ENCODE data around the gene NALCN.

DNA sequence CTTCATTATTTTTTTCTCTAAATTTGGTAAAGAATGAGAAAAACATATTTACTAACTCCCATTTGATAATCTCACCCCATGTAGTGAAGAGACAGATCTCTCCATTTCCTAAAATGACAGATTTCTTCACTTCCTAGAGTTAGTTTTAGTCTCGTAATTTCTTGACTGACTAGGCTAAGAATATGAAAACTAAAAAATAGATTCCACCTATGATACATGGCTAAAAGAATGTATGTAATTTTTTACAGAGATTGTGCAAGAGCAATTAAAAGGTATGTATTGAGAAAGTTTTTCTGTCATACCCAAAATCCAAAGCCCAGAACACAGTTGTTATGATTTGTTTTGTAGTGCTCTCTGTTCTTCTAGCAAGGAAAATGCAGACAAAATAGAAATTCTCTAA, 9.5 kb downstream of the NALCN start:
- no peak for TF ChIP-seq GATA2 (IDR thresholded peaks at IDR 0.05; ENCODE audit: low read depth, low read length)
- no peak for TF ChIP-seq GATA3 (IDR thresholded peaks at IDR 0.05; ENCODE audit: low read depth, low read length)
